Left kidney (tissue), 2 donors: ENCODE data around the gene SCUBE3. TPM values are rescaled to one million over a fixed set of nuclear protein-coding genes. Genes with fewer than 3 reads are reported as not detected.

ENCODE experiments used
- DNase-seq: peaks from one replicate; pipeline ENCODE4 v3.0.0-alpha.2; 2013
- polyA plus RNA-seq: library from polyadenylated mRNA; unstranded; fragments of 120-200 nt; gene quantifications from one replicate; pipeline ENCODE4 v1.2.1, GENCODE V29; 2013; ENCODE audit not compliant: insufficient read length

The SCUBE3 gene
- polyA plus RNA-seq, 1 donor: 63.6 TPM

GRCh38 chr6:35181308-35181932 is 32.3 kb upstream of the SCUBE3 start:
- no peak for DNase-seq

- DNase-seq: no peak
Measured at GRCh38 chr6:35181933-35182612, 31.7 kb upstream of the SCUBE3 start.

- no peak for DNase-seq
Measured at GRCh38 chr6:35183281-35183680, 30.5 kb upstream of the SCUBE3 start.

- DNase-seq: no peak
Measured at GRCh38 chr6:35183935-35184334, 29.8 kb upstream of the SCUBE3 start.

- DNase-seq: no peak
Measured at GRCh38 chr6:35184580-35185301, 29.0 kb upstream of the SCUBE3 start.

- no peak for DNase-seq
Measured at GRCh38 chr6:35185302-35185681, 28.5 kb upstream of the SCUBE3 start.

- no peak for DNase-seq
Measured at GRCh38 chr6:35185971-35186370, 27.8 kb upstream of the SCUBE3 start.

GRCh38 chr6:35186571-35186970 is 27.2 kb upstream of the SCUBE3 start:
- DNase-seq: no peak

GRCh38 chr6:35188886-35189285 is 24.9 kb upstream of the SCUBE3 start:
- DNase-seq: no peak

- DNase-seq: no peak
Measured at GRCh38 chr6:35190306-35190705, 23.4 kb upstream of the SCUBE3 start.

- DNase-seq: no peak
Measured at GRCh38 chr6:35191889-35192288, 21.9 kb upstream of the SCUBE3 start.

GRCh38 chr6:35192301-35192860 is 21.4 kb upstream of the SCUBE3 start:
- DNase-seq: no peak

- DNase-seq: no peak
Measured at GRCh38 chr6:35194390-35194789, 19.4 kb upstream of the SCUBE3 start.

GRCh38 chr6:35195120-35195780 is 18.5 kb upstream of the SCUBE3 start:
- no peak for DNase-seq

GRCh38 chr6:35197196-35197595 is 16.6 kb upstream of the SCUBE3 start:
- no peak for DNase-seq

- DNase-seq: no peak
Measured at GRCh38 chr6:35199866-35200265, 13.9 kb upstream of the SCUBE3 start.

GRCh38 chr6:35202066-35202546 is 11.7 kb upstream of the SCUBE3 start:
- no peak for DNase-seq

- DNase-seq: no peak
Measured at GRCh38 chr6:35203152-35203670, 10.5 kb upstream of the SCUBE3 start.

GRCh38 chr6:35203680-35204079 is 10.1 kb upstream of the SCUBE3 start:
- no peak for DNase-seq

- no peak for DNase-seq
Measured at GRCh38 chr6:35206346-35206745, 7.4 kb upstream of the SCUBE3 start.

GRCh38 chr6:35208419-35208818 is 5.3 kb upstream of the SCUBE3 start:
- DNase-seq: no peak

- no peak for DNase-seq
Measured at GRCh38 chr6:35209081-35209480, 4.7 kb upstream of the SCUBE3 start.
